HUES48 (cell line): ENCODE results near the gene CENPP.
"Not testable (repeated sequence)": the region's sequence is repeated elsewhere in the genome, so short reads cannot be mapped to it uniquely, and the experiment has no call there.

Experiments
- H3K27ac ChIP-seq: one replicate; pipeline ENCODE4 v1.7.0; 2013; ENCODE audit warnings: low read depth, low read length, inconsistent platforms
- H3K27me3 ChIP-seq: 2 replicates; pipeline ENCODE4 v1.6.1; 2013; ENCODE audit warnings: mild to moderate bottlenecking, low read length; ENCODE audit not compliant: control insufficient read depth, insufficient read depth
- H3K36me3 ChIP-seq: 2 replicates; pipeline ENCODE4 v1.6.1; 2013; ENCODE audit warnings: low read length; ENCODE audit not compliant: control insufficient read depth, insufficient read depth
- H3K4me1 ChIP-seq: 2 replicates; pipeline ENCODE4 v1.6.1; 2013; ENCODE audit warnings: mild to moderate bottlenecking, low read length; ENCODE audit not compliant: control insufficient read depth, insufficient read depth
- H3K4me3 ChIP-seq: 2 replicates; pipeline ENCODE4 v1.5.1; 2013; ENCODE audit warnings: mild to moderate bottlenecking, low read depth, low read length
- H3K9ac ChIP-seq: 2 replicates; pipeline ENCODE4 v1.6.1; 2013; ENCODE audit warnings: mild to moderate bottlenecking, low read depth, low read length, moderate library complexity
- H3K9me3 ChIP-seq: 2 replicates; pipeline ENCODE4 v1.6.1; 2013; ENCODE audit warnings: low read length; ENCODE audit not compliant: control insufficient read depth, insufficient read depth

Gene CENPP

DNA sequence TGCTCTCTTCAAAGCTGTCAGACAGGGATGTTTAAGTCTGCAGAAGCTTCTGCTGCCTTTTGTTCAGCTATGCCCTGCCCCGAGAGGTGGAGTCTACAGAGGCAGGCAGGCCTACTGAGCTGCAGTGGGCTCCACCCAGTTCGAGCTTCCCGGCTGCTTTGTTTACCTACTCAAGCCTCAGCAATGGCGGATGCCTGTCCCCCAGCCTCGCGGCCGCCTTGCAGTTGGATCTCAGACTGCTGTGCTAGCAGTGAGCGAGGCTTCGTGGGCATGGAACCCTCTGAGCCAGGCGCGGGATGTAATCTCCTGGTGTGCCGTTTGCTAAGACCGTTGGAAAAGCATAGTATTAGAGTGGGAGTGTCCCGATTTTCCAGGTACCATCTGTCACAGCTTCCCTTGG is 247.9 kb downstream of the CENPP start:
- not testable (repeated sequence) for H3K9me3 ChIP-seq, H3K36me3 ChIP-seq, H3K9ac ChIP-seq, H3K27me3 ChIP-seq, H3K4me1 ChIP-seq, H3K4me3 ChIP-seq, H3K27ac ChIP-seq

GRCh38 chr9:92576175-92576574 is 250.4 kb downstream of the CENPP start:
- Histone ChIP-seq H3K9me3 (no peaks in the 10 kb centered on the region), H3K4me3 (no peak overlapping the region), H3K9ac (no peak overlapping the region), H3K27ac (no peak overlapping the region), H3K4me1 (no peaks in the 10 kb centered on the region), H3K27me3 (no peaks in the 10 kb centered on the region), H3K36me3 (no peaks in the 10 kb centered on the region)

- H3K4me1 ChIP-seq: peaks cover 9% of the 10 kb centered on the region
- no peak overlapping the region for H3K27ac ChIP-seq
- no peak overlapping the region for H3K9ac ChIP-seq
- no peak overlapping the region for H3K4me3 ChIP-seq
- no peaks in the 10 kb centered on the region for H3K36me3 ChIP-seq
- no peaks in the 10 kb centered on the region for H3K27me3 ChIP-seq
- H3K9me3 ChIP-seq: no peaks in the 10 kb centered on the region
Observed at GRCh38 chr9:92589923-92590322, 264.2 kb downstream of the CENPP start.

GRCh38 chr9:92590377-92590776 is 264.6 kb downstream of the CENPP start:
- Histone ChIP-seq H3K27ac (no peak overlapping the region), H3K4me1 (peaks cover 9% of the 10 kb centered on the region), H3K9ac (no peak overlapping the region), H3K4me3 (no peak overlapping the region), H3K36me3 (no peaks in the 10 kb centered on the region), H3K27me3 (no peaks in the 10 kb centered on the region), H3K9me3 (no peaks in the 10 kb centered on the region)

DNA sequence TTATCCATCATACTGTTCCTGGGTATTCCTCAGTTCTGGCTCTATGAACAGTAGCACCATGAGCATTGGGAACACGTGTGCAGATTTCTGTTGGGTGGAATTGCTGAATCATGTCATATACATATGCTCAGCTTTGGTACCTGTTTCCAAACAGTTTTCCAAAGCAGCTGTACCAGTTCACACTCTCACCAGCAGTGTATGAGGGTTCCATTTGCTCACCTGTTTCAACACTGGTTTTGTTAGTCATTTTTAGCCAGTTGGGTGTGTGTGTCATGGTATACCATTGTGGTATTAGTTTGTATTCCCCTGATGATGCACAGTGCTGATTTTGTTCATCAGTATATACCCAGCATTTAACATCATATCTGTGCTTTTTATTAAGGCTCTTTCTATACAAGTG is 266.8 kb downstream of the CENPP start:
- peaks cover 9% of the 10 kb centered on the region for H3K4me1 ChIP-seq
- no peaks in the 10 kb centered on the region for H3K9me3 ChIP-seq
- H3K4me3 ChIP-seq: no peak overlapping the region
- no peaks in the 10 kb centered on the region for H3K27me3 ChIP-seq
- H3K36me3 ChIP-seq: no peaks in the 10 kb centered on the region
- no peak overlapping the region for H3K9ac ChIP-seq
- H3K27ac ChIP-seq: no peak overlapping the region

DNA sequence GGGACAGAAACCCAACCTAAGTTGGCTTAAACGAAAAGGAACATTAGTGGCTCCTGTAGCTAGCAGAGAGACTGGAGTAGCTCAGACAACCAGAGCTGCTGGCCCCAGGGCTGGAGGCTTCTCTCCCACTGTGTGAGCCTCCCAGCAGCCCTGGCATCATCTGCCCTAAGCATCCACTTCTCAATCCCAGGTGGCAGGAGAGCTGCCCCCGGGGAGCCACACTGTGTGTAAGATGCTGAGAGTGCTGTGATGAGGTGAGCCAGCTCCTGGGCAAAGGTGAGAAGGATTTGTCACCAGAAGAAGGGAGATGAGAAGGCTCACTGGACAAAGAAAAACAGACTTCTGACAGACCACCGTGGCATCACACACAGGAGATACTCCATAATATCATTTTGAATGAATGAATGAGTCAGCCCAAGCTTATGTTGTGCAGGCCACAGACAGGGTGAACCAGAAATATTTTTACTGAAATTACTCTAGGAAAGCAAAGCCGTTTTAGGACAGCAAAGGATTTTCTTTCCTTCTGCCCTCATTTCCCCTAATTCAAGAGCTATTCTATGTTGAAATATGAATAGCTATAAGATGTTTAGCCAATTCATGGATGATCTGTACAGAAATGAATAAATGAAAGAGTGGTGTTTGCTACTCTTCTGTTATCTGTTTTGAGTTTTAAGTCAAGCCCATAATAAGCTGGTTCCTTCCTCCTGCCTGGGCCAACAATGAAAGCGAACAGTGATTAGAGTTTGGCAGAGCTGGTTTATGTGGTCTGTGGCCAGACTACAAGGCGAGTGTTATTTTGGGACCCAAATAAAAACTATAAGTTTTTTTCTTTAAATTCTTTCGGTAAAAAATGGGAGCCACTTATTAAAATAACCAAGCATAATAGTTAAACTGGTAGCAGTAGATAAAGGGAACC is 267.5 kb downstream of the CENPP start:
- H3K4me3 ChIP-seq: no peak overlapping the region
- no peaks in the 10 kb centered on the region for H3K9me3 ChIP-seq

GRCh38 chr9:92595075-92595474 is 269.3 kb downstream of the CENPP start:
- not testable (repeated sequence) for H3K27me3 ChIP-seq, H3K27ac ChIP-seq

More for the DNA sequence above, 267.5 kb downstream of the CENPP start:
- Histone ChIP-seq H3K4me1 (peaks cover 9% of the 10 kb centered on the region), H3K27ac (no peak overlapping the region), H3K27me3 (no peaks in the 10 kb centered on the region), H3K9ac (no peak overlapping the region), H3K36me3 (no peaks in the 10 kb centered on the region)

GRCh38 chr9:92595930-92596329 is 270.2 kb downstream of the CENPP start:
- Histone ChIP-seq H3K4me3 (no peak overlapping the region), H3K9me3 (no peaks in the 10 kb centered on the region), H3K27me3 (no peaks in the 10 kb centered on the region), H3K27ac (no peak overlapping the region), H3K36me3 (no peaks in the 10 kb centered on the region), H3K4me1 (no peaks in the 10 kb centered on the region), H3K9ac (no peak overlapping the region)

More at GRCh38 chr9:92595075-92595474, 269.3 kb downstream of the CENPP start:
- H3K4me1 ChIP-seq, H3K9me3 ChIP-seq, H3K36me3 ChIP-seq, H3K4me3 ChIP-seq, H3K9ac ChIP-seq: not testable (repeated sequence)

GRCh38 chr9:92598382-92598781 is 272.6 kb downstream of the CENPP start:
- Histone ChIP-seq H3K36me3 (no peaks in the 10 kb centered on the region), H3K9me3 (no peaks in the 10 kb centered on the region), H3K4me1 (no peaks in the 10 kb centered on the region), H3K4me3 (no peak overlapping the region), H3K27me3 (no peaks in the 10 kb centered on the region), H3K9ac (no peak overlapping the region), H3K27ac (no peak overlapping the region)

DNA sequence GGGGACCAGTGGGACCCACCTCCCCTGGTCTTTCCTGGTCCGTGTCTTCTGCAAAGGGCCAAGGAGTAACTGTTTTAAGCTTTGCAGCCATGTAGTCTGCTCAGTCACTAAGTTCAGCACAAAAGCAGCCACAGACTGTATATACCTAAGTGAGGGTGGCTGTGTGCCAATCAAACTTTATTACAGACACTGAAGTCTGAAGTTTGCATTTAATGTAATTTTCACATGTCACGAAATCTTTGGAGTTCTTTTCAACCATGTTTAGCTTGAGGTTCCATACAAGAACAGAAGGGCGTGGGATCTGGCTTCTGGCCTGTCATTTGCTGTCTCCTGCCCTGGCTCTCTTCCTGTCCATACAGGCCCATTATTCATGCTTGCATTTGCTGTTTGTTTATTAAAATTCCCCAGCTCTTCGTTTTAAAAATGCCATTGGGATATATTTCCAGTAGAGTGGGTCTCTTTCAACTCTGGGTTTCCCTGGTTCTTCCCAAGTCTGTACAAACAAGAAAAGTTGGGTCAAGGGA is 274.2 kb downstream of the CENPP start:
- H3K36me3 ChIP-seq: no peaks in the 10 kb centered on the region
- H3K4me3 ChIP-seq: no peak overlapping the region
- peaks cover 4% of the 10 kb centered on the region; the same call in 1 of the 2 replicates for H3K9me3 ChIP-seq
- no peak overlapping the region for H3K27ac ChIP-seq
- no peaks in the 10 kb centered on the region for H3K27me3 ChIP-seq
- H3K9ac ChIP-seq: no peak overlapping the region
- no peaks in the 10 kb centered on the region for H3K4me1 ChIP-seq

DNA sequence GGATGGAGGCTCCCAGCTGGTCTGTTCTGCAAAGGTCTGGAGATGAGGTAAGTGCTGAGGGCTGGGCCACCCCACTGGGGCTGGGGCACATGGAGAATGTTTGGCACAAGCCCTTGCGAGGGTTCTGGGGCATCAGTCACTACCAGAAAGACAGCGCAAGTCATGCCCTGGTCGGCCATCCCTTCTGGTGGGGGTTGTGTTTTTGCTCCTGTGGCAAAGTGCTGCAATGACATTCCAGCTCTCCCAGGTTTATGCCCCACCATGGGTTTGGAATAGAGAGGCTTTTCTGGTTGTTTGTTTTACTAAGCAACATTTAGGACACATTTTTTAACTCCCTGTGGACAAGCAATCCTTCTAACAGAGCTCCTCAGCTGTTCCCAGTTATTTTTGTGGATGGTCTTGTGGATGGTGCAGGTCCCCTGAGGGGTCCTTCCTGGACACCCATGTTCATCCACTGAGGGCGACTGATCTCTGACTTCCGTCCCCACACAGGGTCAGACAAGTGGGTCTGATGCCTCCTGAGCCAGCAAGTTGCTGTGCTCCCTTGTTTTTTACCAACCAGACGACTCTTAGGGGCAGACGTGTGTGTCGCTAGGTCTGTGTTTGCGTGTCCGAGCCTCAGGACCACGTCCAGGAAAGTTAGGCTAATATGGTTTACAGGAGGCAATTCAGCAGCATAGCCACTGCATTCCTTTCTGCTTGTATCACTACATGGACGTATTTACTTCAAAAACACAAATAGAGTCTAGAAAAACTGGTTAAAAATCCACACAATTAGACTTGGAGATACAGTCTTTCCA is 274.9 kb downstream of the CENPP start:
- no peaks in the 10 kb centered on the region for H3K36me3 ChIP-seq
- H3K27me3 ChIP-seq: no peaks in the 10 kb centered on the region

More for the DNA sequence above, 274.9 kb downstream of the CENPP start:
- Histone ChIP-seq H3K4me3 (no peak overlapping the region), H3K9me3 (peaks cover 4% of the 10 kb centered on the region; the same call in 1 of the 2 replicates), H3K9ac (no peak overlapping the region), H3K4me1 (no peaks in the 10 kb centered on the region), H3K27ac (no peak overlapping the region)
